Bronchial epithelial cell (primary cell): Measurements from ENCODE around the gene MTF1. TPM values are rescaled to one million over a fixed set of nuclear protein-coding genes. Genes with fewer than 3 reads are reported as not detected.
A peak's percentile ranks its signal among the peaks of the same experiment; 100 is the strongest.

ENCODE experiments used
- DNase-seq: peaks from one replicate; pipeline ENCODE4 v3.0.0-alpha.2; 2010; ENCODE audit warnings: low read depth
- FAIRE-seq: peaks from 2 replicates; lab custom pipeline; 2011; peaks lifted over from hg19 to GRCh38; lab: Jason Lieb, UNC
- H3K27me3 ChIP-seq: 2 replicates; pipeline ENCODE4 v1.5.1; 2011; ENCODE audit warnings: low read length; ENCODE audit not compliant: control insufficient read depth, insufficient read depth
- H3K36me3 ChIP-seq: 2 replicates; pipeline ENCODE4 v1.5.1; 2011; ENCODE audit warnings: low read length; ENCODE audit not compliant: control insufficient read depth, insufficient read depth
- H3K4me3 ChIP-seq: 2 replicates; pipeline ENCODE4 v1.5.1; 2011; ENCODE audit warnings: mild to moderate bottlenecking, low read depth, low read length, control low read depth
- total RNA-seq: library from RNA; depleted of rRNA; stranded (reverse); fragments of >200 nt; gene quantifications from 2 replicates; pipeline ENCODE4 v1.2.1, GENCODE V29; 2014
- TF ChIP-seq, protein P1 (sequence below): IDR thresholded peaks from 2 replicates; pipeline ENCODE4 v1.5.1; 2011; ENCODE audit warnings: mild to moderate bottlenecking, moderate library complexity, low read length, control low read depth, inconsistent platforms; ENCODE audit not compliant: insufficient read depth, severe bottlenecking

Gene MTF1
- total RNA-seq, 1 donor from 2014 or later, result 3.7 TPM

DNA sequence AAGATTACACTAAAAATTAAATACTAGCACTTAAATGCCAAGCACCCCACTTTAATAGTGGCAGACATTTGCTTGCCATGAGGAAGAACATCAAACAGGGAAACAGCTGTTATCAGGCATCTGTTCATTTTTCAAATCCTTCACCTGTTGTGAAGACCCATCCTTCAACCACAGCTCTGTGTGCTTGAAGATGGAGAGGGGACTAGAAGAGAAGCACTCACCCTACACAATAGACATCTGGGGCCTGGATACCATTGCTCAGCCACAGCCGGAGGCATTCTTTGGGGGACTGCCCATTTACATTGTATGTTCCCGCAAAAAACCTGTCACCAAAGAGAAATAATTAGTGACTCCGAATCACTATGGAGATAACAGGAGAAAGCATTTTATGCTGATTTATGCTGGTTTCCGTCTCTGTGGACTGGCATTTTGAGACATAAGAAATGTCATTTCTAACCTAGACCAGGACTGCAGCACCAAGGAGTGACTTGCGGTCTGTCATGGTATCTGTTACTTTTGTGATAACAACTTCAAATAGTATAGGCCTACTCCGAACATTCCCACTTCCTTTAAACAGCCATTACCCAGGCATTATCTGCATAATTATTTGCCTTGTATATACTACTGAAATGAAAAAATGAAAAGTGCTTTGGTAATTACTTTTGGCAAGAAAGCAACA, 28.8 kb upstream of the MTF1 start:
- FAIRE-seq (no peak), DNase-seq (no peak)
- TF ChIP-seq, protein P1, sequence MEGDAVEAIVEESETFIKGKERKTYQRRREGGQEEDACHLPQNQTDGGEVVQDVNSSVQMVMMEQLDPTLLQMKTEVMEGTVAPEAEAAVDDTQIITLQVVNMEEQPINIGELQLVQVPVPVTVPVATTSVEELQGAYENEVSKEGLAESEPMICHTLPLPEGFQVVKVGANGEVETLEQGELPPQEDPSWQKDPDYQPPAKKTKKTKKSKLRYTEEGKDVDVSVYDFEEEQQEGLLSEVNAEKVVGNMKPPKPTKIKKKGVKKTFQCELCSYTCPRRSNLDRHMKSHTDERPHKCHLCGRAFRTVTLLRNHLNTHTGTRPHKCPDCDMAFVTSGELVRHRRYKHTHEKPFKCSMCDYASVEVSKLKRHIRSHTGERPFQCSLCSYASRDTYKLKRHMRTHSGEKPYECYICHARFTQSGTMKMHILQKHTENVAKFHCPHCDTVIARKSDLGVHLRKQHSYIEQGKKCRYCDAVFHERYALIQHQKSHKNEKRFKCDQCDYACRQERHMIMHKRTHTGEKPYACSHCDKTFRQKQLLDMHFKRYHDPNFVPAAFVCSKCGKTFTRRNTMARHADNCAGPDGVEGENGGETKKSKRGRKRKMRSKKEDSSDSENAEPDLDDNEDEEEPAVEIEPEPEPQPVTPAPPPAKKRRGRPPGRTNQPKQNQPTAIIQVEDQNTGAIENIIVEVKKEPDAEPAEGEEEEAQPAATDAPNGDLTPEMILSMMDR, result no peak
- no peak overlapping the region for H3K4me3 ChIP-seq
- peaks cover 5% of the 10 kb centered on the region for H3K36me3 ChIP-seq
- no peaks in the 10 kb centered on the region for H3K27me3 ChIP-seq

DNA sequence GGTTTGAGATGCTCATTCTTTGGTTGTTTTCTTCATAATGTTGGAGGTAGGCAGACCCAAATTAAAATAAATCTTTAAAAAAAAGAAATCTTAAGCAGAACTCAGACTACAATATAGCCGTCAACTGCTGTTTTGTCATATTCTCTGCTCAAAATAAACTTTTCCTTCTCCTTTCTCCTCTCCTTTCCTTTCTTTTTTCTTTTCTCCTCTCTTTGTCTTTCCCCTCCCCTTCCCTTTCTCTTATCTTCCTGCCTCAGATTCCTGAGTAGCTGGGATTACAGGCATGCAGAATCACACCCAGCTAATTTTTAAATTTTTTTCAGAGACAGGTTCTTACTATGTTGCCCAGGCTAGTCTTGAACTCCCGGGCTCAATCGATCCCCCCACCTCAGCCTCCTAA, 24.8 kb upstream of the MTF1 start:
- Histone ChIP-seq H3K27me3 (no peaks in the 10 kb centered on the region), H3K4me3 (no peak overlapping the region), H3K36me3 (peaks cover 5% of the 10 kb centered on the region)
- DNase-seq, result no peak
- FAIRE-seq, result no peak
- TF ChIP-seq, protein P1, result no peak

DNA sequence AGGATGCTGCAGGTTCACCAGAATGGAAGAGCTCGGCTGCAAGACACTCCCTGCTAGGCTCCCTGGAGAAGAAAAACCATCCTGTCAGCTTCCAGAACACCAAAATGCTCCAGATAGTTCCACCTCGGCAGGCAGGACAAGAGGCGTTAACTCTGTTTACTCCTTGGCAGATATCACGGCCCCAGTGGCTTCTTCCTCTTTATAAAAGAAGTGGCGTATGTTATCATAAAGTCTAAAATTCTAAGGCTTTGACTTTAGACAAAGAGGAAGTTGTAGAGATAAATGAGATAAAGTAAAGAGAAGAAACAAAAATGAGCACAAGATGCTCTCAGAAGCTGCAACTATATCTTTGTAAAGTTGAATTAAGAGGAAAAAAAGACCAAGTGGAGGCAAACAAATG, 24.3 kb upstream of the MTF1 start:
- TF ChIP-seq, protein P1, result no peak
- DNase-seq (no peak), FAIRE-seq (no peak)
- Histone ChIP-seq H3K27me3 (no peaks in the 10 kb centered on the region), H3K36me3 (peaks cover 5% of the 10 kb centered on the region), H3K4me3 (no peak overlapping the region)

DNA sequence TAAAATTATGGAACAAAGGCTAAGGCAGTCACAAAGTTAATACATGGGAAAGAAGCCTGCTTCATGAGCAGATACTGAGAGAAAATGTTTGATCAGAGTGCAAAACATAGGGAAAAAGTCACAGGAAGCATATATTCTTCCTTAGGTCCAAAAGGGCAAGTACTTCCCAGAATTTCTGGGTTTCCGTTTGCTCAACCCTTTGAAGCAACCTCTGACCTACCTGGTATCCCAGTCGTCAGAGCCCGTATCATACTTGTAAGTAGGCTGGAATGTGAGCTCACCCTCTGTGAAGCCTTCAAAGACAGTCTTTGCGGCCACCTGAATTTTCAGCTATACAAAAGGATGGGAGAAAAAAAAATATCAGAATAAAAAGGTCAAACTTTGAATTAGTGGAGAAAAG, 20.5 kb upstream of the MTF1 start:
- no peaks in the 10 kb centered on the region for H3K27me3 ChIP-seq
- TF ChIP-seq, protein P1, result no peak
- peaks cover 3% of the 10 kb centered on the region for H3K36me3 ChIP-seq
- H3K4me3 ChIP-seq, result no peak overlapping the region
- FAIRE-seq, result no peak
- DNase-seq, result no peak

DNA sequence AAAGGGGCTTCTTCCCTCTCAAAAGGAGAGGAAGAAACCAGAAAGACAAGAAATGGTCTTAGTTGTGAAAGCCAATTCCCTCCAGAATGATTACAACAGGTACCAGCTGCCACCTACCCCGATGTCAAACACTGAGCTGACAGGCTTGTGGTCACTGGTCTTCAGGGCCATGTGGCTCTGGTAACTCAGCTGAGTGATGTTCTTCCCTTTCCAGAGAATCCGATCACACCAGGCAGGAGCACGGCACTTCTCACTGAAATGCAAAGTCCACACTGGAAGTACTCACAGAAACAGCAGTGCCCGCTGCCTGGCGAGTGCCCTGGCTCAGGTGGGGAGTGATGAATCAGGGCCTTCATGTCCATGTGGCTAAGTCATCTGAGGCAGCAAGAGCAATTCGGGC, 18.7 kb upstream of the MTF1 start:
- TF ChIP-seq, protein P1, result no peak
- DNase-seq (no peak), FAIRE-seq (no peak)
- Histone ChIP-seq H3K27me3 (no peaks in the 10 kb centered on the region), H3K36me3 (peaks cover 3% of the 10 kb centered on the region), H3K4me3 (no peak overlapping the region)

DNA sequence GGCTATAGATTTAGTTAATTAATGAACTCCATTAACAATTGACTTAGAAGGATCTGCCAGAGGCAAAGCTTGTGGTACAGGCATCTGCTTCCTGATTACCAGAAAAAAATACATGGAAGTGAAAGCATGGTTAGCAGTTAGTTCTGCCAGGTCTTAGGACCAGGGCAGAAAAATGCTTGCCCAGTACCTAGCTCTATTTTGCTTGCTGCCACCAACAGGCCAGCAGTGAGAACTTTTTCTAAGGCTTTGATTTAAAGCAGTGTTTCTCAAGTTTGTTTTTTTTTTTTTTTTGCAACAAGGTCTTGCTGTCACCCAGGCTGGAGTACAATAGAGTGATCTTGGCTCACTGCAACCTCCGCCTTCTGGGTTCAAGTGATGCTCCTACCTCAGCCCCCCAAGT, 16.4 kb upstream of the MTF1 start:
- DNase-seq (peak; percentile 51), FAIRE-seq (no peak)
- H3K27me3 ChIP-seq, result no peaks in the 10 kb centered on the region
- TF ChIP-seq, protein P1, result peak; percentile 52
- H3K36me3 ChIP-seq, result peaks cover 4% of the 10 kb centered on the region
- H3K4me3 ChIP-seq, result no peak overlapping the region
